SK-N-SH (cell line): Measurements from ENCODE around the gene CDKN2D. TPM values are rescaled to one million over a fixed set of nuclear protein-coding genes. Genes with fewer than 3 reads are reported as not detected.

ENCODE experiments used
- CTCF ChIA-PET: fragments of 300-600, 350-600 bp; formaldehyde crosslinking; extraction: SDS; loops from one replicate; lab custom pipeline; 2021; lab: Yijun Ruan, JAX
- POLR2A ChIA-PET: fragments of 350-600 bp; sonication (Branson Sonifier 250); formaldehyde crosslinking; extraction: SDS; loops from one replicate; lab custom pipeline; 2020; ENCODE audit warnings: antibody characterized with exemption, inconsistent platforms; lab: Yijun Ruan, JAX
- DNase-seq: peaks from one replicate; pipeline ENCODE4 v3.0.0; 2012
- H2AFZ ChIP-seq: fragments of 200-600 bp; sonication (generic); 2 replicates; pipeline ENCODE4 v1.8.1; 2016; ENCODE audit warnings: antibody characterized with exemption, mild to moderate bottlenecking, low read depth
- H3F3A ChIP-seq: fragments of 200-600 bp; sonication (generic); replicated peaks from 2 replicates; pipeline ENCODE3; 2016; ENCODE audit warnings: antibody characterized with exemption, mild to moderate bottlenecking; ENCODE audit not compliant: insufficient read depth
- H3K27ac ChIP-seq, 2 experiments: fragments of 200-500 bp in 1 of 2; fragments of 200-600 bp in 1 of 2; sonication (Bioruptor generic) in 1 of 2; sonication (generic), shearing (Covaris generic) in 1 of 2; 2 replicates each; pipeline versions ENCODE4 v1.5.1 to v1.6.1; 2014 to 2016; ENCODE audit warnings: low read depth in 2 of 2, inconsistent platforms in 1 of 2, low read length in 1 of 2, mild to moderate bottlenecking in 1 of 2, mixed read lengths in 1 of 2
- H3K27me3 ChIP-seq: fragments of 200-600 bp; sonication (generic), shearing (Covaris generic); 2 replicates; pipeline ENCODE4 v1.6.1; 2016; ENCODE audit warnings: mixed run types; ENCODE audit not compliant: insufficient read depth
- H3K36me3 ChIP-seq, 2 experiments: fragments of 200-500 bp in 1 of 2; fragments of 200-600 bp in 1 of 2; sonication (Bioruptor generic) in 1 of 2; sonication (generic) in 1 of 2; replicated peaks in 1 of 2; 2 replicates each; pipeline versions ENCODE3 to v1.5.1; 2014 to 2016; ENCODE audit warnings: low read length in 1 of 2, mild to moderate bottlenecking in 1 of 2; ENCODE audit not compliant: insufficient read depth in 2 of 2, control insufficient read depth in 1 of 2
- H3K4me1 ChIP-seq, 2 experiments: fragments of 200-500 bp in 1 of 2; fragments of 200-600 bp in 1 of 2; sonication (Bioruptor generic) in 1 of 2; sonication (generic), shearing (Covaris generic) in 1 of 2; 2 replicates each; pipeline versions ENCODE4 v1.5.1 to v1.6.1; 2014 to 2016; ENCODE audit warnings: low read depth in 1 of 2, low read length in 1 of 2, mixed run types in 1 of 2; ENCODE audit not compliant: insufficient read depth in 2 of 2, control insufficient read depth in 1 of 2
- H3K4me2 ChIP-seq: fragments of 200-600 bp; sonication (generic), shearing (Covaris generic); 2 replicates; pipeline ENCODE4 v1.6.1; 2017; ENCODE audit warnings: mixed run types
- H3K4me3 ChIP-seq, 2 experiments: fragments of 200-500 bp in 1 of 2; fragments of 200-600 bp in 1 of 2; sonication (Bioruptor generic) in 1 of 2; sonication (generic), shearing (Covaris generic) in 1 of 2; 2 replicates each; pipeline versions ENCODE4 v1.5.1 to v1.8.1; 2014 to 2016; ENCODE audit warnings: low read depth in 2 of 2, inconsistent platforms in 1 of 2, low read length in 1 of 2, mild to moderate bottlenecking in 1 of 2, mixed read lengths in 1 of 2, moderate library complexity in 1 of 2
- H3K79me2 ChIP-seq: fragments of 200-600 bp; sonication (generic); 2 replicates; pipeline ENCODE4 v1.8.1; 2017; ENCODE audit warnings: mild to moderate bottlenecking; ENCODE audit not compliant: insufficient read depth
- H3K9ac ChIP-seq: fragments of 200-600 bp; sonication (generic); 2 replicates; pipeline ENCODE4 v1.6.1; 2017; ENCODE audit warnings: mixed run types
- H3K9me2 ChIP-seq: fragments of 200-600 bp; sonication (generic); 2 replicates; pipeline ENCODE4 v1.6.1; 2017; ENCODE audit warnings: mixed run types
- H3K9me3 ChIP-seq: fragments of 200-600 bp; sonication (generic); 2 replicates; pipeline ENCODE4 v1.6.1; 2017; ENCODE audit warnings: mixed run types, mild to moderate bottlenecking, moderate library complexity
- H4K20me1 ChIP-seq: fragments of 200-600 bp; sonication (generic); 2 replicates; pipeline ENCODE4 v1.6.1; 2017; ENCODE audit warnings: mild to moderate bottlenecking, mixed run types; ENCODE audit not compliant: insufficient read depth
- EZH2phosphoT487 ChIP-seq: fragments of 200-600 bp; sonication (generic); IDR thresholded peaks from 2 replicates; pipeline ENCODE4 v1.6.1; 2017; ENCODE audit warnings: low read depth, mixed run types, mild to moderate bottlenecking, antibody characterized with exemption, moderate library complexity, borderline replicate concordance
- FOSL2 ChIP-seq: IDR thresholded peaks from 2 replicates; pipeline ENCODE4 v1.4.0; 2012; ENCODE audit warnings: low read depth, mild to moderate bottlenecking, moderate library complexity, borderline replicate concordance
- FOXJ3 ChIP-seq: sonication (generic); formaldehyde crosslinking; IDR thresholded peaks from 2 replicates; pipeline ENCODE4 v1.5.1; 2020; ENCODE audit warnings: mild to moderate bottlenecking, missing genetic modification reagents
- GABPA ChIP-seq: IDR thresholded peaks from 2 replicates; pipeline ENCODE4 v1.4.0; 2012; ENCODE audit warnings: low read depth, mild to moderate bottlenecking
- IRF3 ChIP-seq: fragments of 150-350 bp; IDR thresholded peaks from 2 replicates; pipeline ENCODE4 v1.6.1; 2016; ENCODE audit warnings: mild to moderate bottlenecking, low read depth, low read length
- RAD21 ChIP-seq: IDR thresholded peaks from 2 replicates; pipeline ENCODE4 v1.6.1; 2012; ENCODE audit warnings: mild to moderate bottlenecking, low read length
- RCOR1 ChIP-seq: fragments of 150-350 bp; IDR thresholded peaks from 2 replicates; pipeline ENCODE4 v1.6.1; 2017; ENCODE audit warnings: antibody characterized with exemption, low read length
- RFX5 ChIP-seq: IDR thresholded peaks from 2 replicates; pipeline ENCODE4 v1.6.1; 2012; ENCODE audit warnings: mild to moderate bottlenecking, improper control_type of control experiment, low read length
- RXRA ChIP-seq: IDR thresholded peaks from 2 replicates; pipeline ENCODE4 v1.4.0; 2012; ENCODE audit warnings: low read depth, mild to moderate bottlenecking, borderline replicate concordance
- SIN3A ChIP-seq: IDR thresholded peaks from 2 replicates; pipeline ENCODE4 v1.6.1; 2012; ENCODE audit warnings: low read depth, mild to moderate bottlenecking, low read length, moderate library complexity, borderline replicate concordance
- SMC3 ChIP-seq: IDR thresholded peaks from 2 replicates; pipeline ENCODE4 v1.6.1; 2012; ENCODE audit warnings: low read depth, low read length, improper control_type of control experiment
- TAF1 ChIP-seq: IDR thresholded peaks from 2 replicates; pipeline ENCODE4 v1.6.1; 2012; ENCODE audit warnings: low read depth, mild to moderate bottlenecking, low read length, moderate library complexity, borderline replicate concordance
- ZBTB33 ChIP-seq: IDR thresholded peaks from 2 replicates; pipeline ENCODE4 v1.4.0; 2012; ENCODE audit warnings: low read depth, borderline replicate concordance
- WGBS: methylation state at CpG from one replicate; pipeline ENCODE4 v1.1.6; 2017; ENCODE audit warnings: low lambda C conversion rate; 5-methylcytosine and 5-hydroxymethylcytosine counted together
- polyA plus RNA-seq, 3 experiments: library from polyadenylated mRNA; depleted of rRNA; stranded (reverse); fragments of >200 nt; gene quantifications; 2 replicates each; pipeline ENCODE4 v1.2.3, GENCODE V29; 2012
- TF ChIP-seq, protein P1 (sequence below): IDR thresholded peaks from 2 replicates; pipeline ENCODE4 v1.6.1; 2012; ENCODE audit warnings: mild to moderate bottlenecking, low read depth, low read length, moderate library complexity
- TF ChIP-seq, protein P2 (sequence below): fragments of 150-350 bp; IDR thresholded peaks from 2 replicates; pipeline ENCODE4 v1.6.1; 2017; ENCODE audit warnings: antibody characterized with exemption, low read length, low read depth, borderline replicate concordance
- TF ChIP-seq, protein P3 (sequence below): fragments of 200-600 bp; sonication (generic); IDR thresholded peaks from 2 replicates; pipeline ENCODE4 v1.6.1; 2017; ENCODE audit warnings: antibody characterized with exemption, mild to moderate bottlenecking, moderate library complexity

CDKN2D gene
- polyA plus RNA-seq, 1 of the 3 experiments (the other 2 are of a cell fraction) = 13.1 TPM

- Histone ChIP-seq H3K4me3 (no peak overlapping the region), H3K9me2 (no peaks in the 10 kb centered on the region), H3K36me3 (peaks cover 20 to 25% of the 10 kb centered on the region in 2 experiments), H3K4me1 (peaks cover 0 to 2% of the 10 kb centered on the region in 2 experiments; a peak in 1 of 4 replicates), H3K9ac (no peak overlapping the region), H3K79me2 (peaks cover 19% of the 10 kb centered on the region), H3F3A (peaks cover 13% of the 10 kb centered on the region), H3K27ac (no peak overlapping the region), H2AFZ (no peak overlapping the region), H3K27me3 (no peaks in the 10 kb centered on the region), H3K9me3 (no peaks in the 10 kb centered on the region), H3K4me2 (no peak overlapping the region), H4K20me1 (0 out of 2 replicates have a peak, but pooled peaks cover 3% of the 10 kb centered on the region)
- ChIA-PET CTCF (no interaction called here), POLR2A (no interaction called here)
- no peak for TF ChIP-seq FOSL2
- TF ChIP-seq GABPA = no peak
- no peak for TF ChIP-seq SMC3
- no peak for TF ChIP-seq EZH2phosphoT487
- no peak for TF ChIP-seq RAD21
- no peak for TF ChIP-seq RCOR1
- no peak for TF ChIP-seq IRF3
- TF ChIP-seq SIN3A = no peak
- TF ChIP-seq TAF1 = no peak
- no peak for TF ChIP-seq FOXJ3 (CRISPR knock-in tag)
- TF ChIP-seq, protein P1, sequence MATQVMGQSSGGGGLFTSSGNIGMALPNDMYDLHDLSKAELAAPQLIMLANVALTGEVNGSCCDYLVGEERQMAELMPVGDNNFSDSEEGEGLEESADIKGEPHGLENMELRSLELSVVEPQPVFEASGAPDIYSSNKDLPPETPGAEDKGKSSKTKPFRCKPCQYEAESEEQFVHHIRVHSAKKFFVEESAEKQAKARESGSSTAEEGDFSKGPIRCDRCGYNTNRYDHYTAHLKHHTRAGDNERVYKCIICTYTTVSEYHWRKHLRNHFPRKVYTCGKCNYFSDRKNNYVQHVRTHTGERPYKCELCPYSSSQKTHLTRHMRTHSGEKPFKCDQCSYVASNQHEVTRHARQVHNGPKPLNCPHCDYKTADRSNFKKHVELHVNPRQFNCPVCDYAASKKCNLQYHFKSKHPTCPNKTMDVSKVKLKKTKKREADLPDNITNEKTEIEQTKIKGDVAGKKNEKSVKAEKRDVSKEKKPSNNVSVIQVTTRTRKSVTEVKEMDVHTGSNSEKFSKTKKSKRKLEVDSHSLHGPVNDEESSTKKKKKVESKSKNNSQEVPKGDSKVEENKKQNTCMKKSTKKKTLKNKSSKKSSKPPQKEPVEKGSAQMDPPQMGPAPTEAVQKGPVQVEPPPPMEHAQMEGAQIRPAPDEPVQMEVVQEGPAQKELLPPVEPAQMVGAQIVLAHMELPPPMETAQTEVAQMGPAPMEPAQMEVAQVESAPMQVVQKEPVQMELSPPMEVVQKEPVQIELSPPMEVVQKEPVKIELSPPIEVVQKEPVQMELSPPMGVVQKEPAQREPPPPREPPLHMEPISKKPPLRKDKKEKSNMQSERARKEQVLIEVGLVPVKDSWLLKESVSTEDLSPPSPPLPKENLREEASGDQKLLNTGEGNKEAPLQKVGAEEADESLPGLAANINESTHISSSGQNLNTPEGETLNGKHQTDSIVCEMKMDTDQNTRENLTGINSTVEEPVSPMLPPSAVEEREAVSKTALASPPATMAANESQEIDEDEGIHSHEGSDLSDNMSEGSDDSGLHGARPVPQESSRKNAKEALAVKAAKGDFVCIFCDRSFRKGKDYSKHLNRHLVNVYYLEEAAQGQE = no peak
- TF ChIP-seq RXRA = no peak
- TF ChIP-seq, protein P2, sequence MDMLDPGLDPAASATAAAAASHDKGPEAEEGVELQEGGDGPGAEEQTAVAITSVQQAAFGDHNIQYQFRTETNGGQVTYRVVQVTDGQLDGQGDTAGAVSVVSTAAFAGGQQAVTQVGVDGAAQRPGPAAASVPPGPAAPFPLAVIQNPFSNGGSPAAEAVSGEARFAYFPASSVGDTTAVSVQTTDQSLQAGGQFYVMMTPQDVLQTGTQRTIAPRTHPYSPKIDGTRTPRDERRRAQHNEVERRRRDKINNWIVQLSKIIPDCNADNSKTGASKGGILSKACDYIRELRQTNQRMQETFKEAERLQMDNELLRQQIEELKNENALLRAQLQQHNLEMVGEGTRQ = no peak
- TF ChIP-seq, protein P3, sequence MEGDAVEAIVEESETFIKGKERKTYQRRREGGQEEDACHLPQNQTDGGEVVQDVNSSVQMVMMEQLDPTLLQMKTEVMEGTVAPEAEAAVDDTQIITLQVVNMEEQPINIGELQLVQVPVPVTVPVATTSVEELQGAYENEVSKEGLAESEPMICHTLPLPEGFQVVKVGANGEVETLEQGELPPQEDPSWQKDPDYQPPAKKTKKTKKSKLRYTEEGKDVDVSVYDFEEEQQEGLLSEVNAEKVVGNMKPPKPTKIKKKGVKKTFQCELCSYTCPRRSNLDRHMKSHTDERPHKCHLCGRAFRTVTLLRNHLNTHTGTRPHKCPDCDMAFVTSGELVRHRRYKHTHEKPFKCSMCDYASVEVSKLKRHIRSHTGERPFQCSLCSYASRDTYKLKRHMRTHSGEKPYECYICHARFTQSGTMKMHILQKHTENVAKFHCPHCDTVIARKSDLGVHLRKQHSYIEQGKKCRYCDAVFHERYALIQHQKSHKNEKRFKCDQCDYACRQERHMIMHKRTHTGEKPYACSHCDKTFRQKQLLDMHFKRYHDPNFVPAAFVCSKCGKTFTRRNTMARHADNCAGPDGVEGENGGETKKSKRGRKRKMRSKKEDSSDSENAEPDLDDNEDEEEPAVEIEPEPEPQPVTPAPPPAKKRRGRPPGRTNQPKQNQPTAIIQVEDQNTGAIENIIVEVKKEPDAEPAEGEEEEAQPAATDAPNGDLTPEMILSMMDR = no peak
- no peak for TF ChIP-seq RFX5
- no peak for TF ChIP-seq ZBTB33
- WGBS = 94% methylated on average over 7 of the region's 7 CpGs
- no peak for DNase-seq
Observed at GRCh38 chr19:10549733-10550132, 19.0 kb downstream of the CDKN2D start.
